Duodenal mucosa (tissue), 2 donors: ENCODE data around the gene SEPTIN6.

Experiments used
- H3K27ac ChIP-seq: one replicate; pipeline ENCODE4 v1.7.0; 2013; ENCODE audit warnings: low read depth, low read length
- H3K27me3 ChIP-seq, 2 donors: one replicate each; pipeline ENCODE4 v1.7.0; 2013; ENCODE audit warnings: low read length in 2 of 2, control low read depth in 1 of 2; ENCODE audit not compliant: insufficient read depth in 2 of 2, control insufficient read depth in 1 of 2
- H3K36me3 ChIP-seq, 2 donors: one replicate each; pipeline ENCODE4 v1.7.0; 2013; ENCODE audit warnings: low read length in 2 of 2, control low read depth in 1 of 2; ENCODE audit not compliant: insufficient read depth in 2 of 2, control insufficient read depth in 1 of 2
- H3K4me1 ChIP-seq, 2 donors: one replicate each; pipeline ENCODE4 v1.7.0; 2013; ENCODE audit warnings: low read length in 2 of 2, control low read depth in 1 of 2; ENCODE audit not compliant: insufficient read depth in 2 of 2, control insufficient read depth in 1 of 2
- H3K4me3 ChIP-seq, 2 donors: one replicate each; pipeline ENCODE4 v1.7.0; 2013; ENCODE audit warnings: low read length in 2 of 2, low read depth in 1 of 2
- H3K9ac ChIP-seq, 2 donors: one replicate each; pipeline ENCODE4 v1.7.0; 2013; ENCODE audit warnings: low read length in 2 of 2, low read depth in 1 of 2
- H3K9me3 ChIP-seq, 2 donors: one replicate each; pipeline ENCODE4 v1.7.0; 2013; ENCODE audit warnings: low read length in 2 of 2, control low read depth in 1 of 2; ENCODE audit not compliant: control insufficient read depth in 1 of 2

The SEPTIN6 gene

DNA sequence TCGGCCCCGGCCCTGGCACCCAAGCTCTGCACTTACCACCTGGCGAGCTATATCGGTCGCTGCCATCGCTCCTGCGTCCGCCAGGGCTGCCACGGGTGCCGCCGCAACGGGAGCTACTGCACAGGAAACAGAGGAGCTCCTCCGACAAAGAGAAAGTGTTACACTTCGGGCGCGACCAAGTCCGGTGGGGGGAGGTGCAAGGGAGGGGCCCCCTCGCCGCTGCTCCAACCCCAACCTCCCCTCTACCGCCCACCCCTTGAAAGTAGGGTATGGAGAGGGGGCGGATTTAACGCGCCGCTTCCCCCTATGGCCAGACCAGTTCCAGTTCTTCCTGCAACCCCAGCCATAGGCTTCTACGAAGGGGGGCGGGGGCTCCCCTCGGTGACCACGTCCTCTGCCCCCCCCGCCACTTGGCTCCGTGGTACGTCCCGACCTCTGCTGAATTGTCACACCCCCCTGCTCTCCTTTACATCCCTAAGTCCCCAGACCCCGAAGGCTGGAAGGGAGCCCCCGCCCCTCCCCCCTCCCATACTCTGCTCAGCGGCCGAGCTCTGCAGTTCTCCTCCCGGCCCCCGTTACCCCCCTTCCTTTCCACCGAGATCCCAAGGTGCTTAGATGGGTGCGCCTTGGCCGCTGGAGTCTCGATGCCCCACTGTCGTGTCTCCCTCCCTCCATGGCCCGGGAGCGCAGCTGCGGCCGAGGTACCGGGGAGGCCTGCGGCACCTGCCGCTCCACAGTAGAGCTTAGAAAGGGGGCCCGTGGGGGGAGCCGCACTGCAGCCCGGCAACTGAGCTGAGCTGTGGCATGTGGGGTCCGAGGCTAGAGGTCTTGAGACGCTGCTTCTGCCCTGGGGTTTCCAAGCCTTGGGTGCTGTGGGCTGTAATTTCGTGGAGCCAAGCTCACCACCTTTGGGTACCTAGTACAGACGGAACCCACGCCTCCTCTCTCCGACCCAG, at the start of gene SEPTIN6:
Gene SEPTIN6, minus strand, starts transcription at position 129 of the 956 bp plus-strand sequence. Its CDS starts 63 bp downstream, at position 66.
- no peaks in the 10 kb centered on the region for H3K27me3 ChIP-seq
- H3K4me3 ChIP-seq, result peak within 1 kb of the TSS; percentile 74 to 76
- no peaks in the 10 kb centered on the region for H3K36me3 ChIP-seq
- peak within 1 kb of the TSS; percentile 48 to 69 for H3K9ac ChIP-seq
- H3K9me3 ChIP-seq, result no peaks in the 10 kb centered on the region
- peaks cover 0 to 4% of the 10 kb centered on the region in 2 donors for H3K4me1 ChIP-seq
- H3K27ac ChIP-seq, result peak within 1 kb of the TSS; percentile 66

DNA sequence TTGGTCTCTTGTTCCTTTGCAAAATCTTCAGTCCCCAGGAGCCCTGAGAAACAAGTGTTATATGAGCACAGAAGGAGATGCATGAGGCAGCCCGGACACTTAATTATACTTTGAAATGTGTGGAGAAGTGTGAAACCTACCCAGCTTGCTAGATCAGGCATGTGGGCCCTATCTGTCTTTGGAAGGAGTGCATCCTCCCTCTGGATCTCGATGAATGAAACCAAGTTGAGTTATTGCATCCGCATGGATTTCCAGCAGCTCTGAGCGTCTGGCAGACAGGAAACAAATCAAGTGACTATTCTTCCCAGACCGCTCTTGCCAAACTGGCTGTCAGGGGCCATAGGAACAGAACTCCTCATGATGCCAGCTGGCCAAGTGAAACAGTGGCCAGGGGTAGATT, 45.8 kb upstream of the SEPTIN6 start:
- Histone ChIP-seq H3K9me3 (no peaks in the 10 kb centered on the region), H3K27me3 (no peaks in the 10 kb centered on the region), H3K27ac (no peak overlapping the region), H3K4me3 (no peak overlapping the region), H3K9ac (no peak overlapping the region), H3K36me3 (no peaks in the 10 kb centered on the region), H3K4me1 (no peaks in the 10 kb centered on the region)

DNA sequence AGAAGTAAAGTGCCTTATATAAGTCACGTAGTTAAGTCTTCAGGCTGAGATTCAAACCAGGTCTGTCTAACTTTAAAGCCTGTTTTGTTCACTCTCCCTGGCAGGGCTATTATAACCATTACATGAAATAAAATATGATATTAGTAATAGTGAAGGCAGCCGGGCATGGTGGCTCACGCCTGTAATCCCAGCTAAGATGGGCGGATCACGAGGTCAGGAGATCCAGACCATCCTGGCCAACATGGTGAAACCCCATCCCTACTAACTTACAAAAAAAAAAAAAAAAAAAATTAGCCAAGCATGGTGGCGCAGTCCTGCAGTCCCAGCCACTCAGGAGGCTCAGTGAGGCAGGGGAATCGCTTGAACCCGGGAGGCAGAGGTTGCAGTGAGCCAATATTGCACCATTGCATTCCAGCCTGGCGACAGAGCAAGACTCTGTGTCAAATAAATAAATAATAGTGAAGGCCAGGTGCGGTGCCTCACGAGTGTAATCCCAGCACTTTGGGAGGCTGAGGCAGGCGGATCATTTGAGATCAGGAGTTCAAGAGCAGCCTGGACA, 43.3 kb upstream of the SEPTIN6 start:
- Histone ChIP-seq H3K27me3 (no peaks in the 10 kb centered on the region), H3K9ac (no peak overlapping the region), H3K36me3 (no peaks in the 10 kb centered on the region), H3K9me3 (no peaks in the 10 kb centered on the region), H3K4me1 (no peaks in the 10 kb centered on the region), H3K27ac (no peak overlapping the region), H3K4me3 (no peak overlapping the region)

DNA sequence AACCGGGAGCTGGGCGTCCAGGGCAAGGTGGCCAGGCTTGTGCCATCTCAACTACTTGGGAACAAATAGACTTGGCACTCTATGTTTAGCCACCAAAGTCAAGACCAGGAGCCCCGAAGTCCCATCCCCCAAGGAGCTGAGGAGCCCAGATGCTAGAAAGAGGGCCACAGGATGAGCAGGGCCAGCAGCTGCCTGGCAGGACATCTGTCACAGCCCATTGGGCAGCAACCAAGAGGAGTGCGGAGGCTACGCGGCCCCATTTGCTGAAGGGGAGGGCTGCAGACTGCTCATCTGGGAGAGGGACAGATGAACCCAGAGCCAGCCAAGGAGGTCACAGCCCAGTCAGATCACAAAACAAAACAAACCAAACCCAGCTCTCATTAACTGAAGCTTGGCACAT, 42.5 kb upstream of the SEPTIN6 start:
- no peaks in the 10 kb centered on the region for H3K4me1 ChIP-seq
- no peaks in the 10 kb centered on the region for H3K36me3 ChIP-seq
- no peak overlapping the region for H3K27ac ChIP-seq
- H3K9ac ChIP-seq, result no peak overlapping the region
- H3K4me3 ChIP-seq, result no peak overlapping the region
- H3K27me3 ChIP-seq, result no peaks in the 10 kb centered on the region
- H3K9me3 ChIP-seq, result no peaks in the 10 kb centered on the region

DNA sequence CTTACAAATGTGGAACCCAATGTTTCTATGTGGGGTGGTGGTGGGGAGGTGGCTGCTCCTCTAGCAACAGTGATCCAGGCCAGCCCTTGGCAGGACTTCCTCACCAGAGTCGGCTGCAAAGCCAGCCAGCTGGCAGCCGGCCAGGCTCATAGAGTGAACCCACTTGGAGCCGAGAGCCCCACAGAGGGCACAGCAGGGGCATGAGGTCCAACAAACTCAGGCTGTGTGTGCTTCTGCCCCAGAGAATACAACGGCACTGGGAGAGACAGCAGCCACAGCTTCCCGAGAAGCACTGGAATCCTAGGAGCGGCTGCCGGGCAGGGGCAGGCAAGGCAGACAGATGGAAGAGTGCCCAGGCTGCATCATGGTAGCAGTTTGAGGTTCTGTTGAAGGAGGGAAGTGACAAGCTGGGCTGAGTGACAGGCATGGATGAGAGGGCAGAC, 42.0 kb upstream of the SEPTIN6 start:
- no peaks in the 10 kb centered on the region for H3K4me1 ChIP-seq
- H3K36me3 ChIP-seq, result no peaks in the 10 kb centered on the region
- H3K27ac ChIP-seq, result no peak overlapping the region
- no peak overlapping the region for H3K4me3 ChIP-seq
- no peak overlapping the region for H3K9ac ChIP-seq
- no peaks in the 10 kb centered on the region for H3K9me3 ChIP-seq
- H3K27me3 ChIP-seq, result no peaks in the 10 kb centered on the region

DNA sequence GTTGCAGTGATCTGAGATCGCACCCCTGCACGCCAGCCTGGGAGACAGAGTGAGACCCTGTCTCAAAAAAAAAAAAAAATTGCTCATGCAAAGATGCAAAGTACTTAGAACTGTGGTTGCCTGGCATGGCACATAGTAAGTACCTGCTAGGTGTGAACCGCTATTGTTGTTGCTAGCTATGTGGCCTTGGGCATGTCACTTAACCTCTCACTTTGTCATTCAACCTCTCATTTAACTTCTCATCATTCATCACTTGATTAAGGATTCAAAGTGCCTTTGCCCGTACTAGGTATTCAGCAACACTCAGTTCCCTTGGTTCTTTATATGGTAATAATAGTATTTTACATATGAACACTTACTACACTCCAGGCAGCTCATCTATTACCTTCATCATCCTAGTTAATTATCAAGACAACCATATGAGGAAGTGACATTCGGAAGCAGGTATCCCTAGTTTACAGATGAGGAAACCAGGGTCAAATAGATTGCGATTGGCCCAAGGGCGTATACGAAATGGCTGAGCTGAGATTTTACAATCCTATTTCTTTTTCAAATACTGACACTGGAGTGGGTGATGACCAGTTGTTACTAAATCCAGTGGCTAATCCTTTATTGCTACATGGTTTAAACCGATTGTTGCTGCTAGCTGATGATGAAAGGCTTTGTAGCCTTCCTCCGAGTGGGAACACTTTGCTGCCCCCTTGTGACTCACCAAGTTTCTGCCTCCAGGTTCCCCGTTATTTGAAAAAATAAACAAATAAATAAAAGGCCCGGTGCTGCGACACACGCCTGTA, 36.6 kb upstream of the SEPTIN6 start:
- H3K4me1 ChIP-seq, result no peaks in the 10 kb centered on the region
- H3K9ac ChIP-seq, result no peak overlapping the region
- H3K9me3 ChIP-seq, result no peaks in the 10 kb centered on the region
- no peak overlapping the region for H3K27ac ChIP-seq
- H3K4me3 ChIP-seq, result no peak overlapping the region
- no peaks in the 10 kb centered on the region for H3K36me3 ChIP-seq
- no peaks in the 10 kb centered on the region for H3K27me3 ChIP-seq

DNA sequence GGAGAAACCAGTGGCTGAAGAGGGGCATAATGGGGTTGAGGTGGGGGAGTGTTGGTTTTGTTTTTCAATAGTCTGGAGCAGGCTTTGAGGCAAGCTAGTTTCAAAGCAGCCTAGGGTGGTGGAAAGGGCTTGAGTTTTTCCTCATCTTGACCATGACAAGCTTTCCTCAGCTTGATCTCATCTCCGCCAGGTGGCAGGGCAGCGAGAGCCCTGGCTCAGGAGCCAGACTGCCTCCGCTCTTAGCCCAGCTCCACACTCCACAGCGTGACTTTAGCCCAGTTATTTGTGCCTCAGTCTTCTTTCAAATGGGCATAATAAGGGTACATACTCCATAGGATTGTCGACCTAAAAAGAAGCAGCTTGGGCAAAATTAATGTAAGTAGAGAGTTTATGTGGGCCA, 35.5 kb upstream of the SEPTIN6 start:
- H3K27me3 ChIP-seq, result no peaks in the 10 kb centered on the region
- H3K9ac ChIP-seq, result no peak overlapping the region
- no peak overlapping the region for H3K4me3 ChIP-seq
- no peaks in the 10 kb centered on the region for H3K36me3 ChIP-seq
- H3K4me1 ChIP-seq, result no peaks in the 10 kb centered on the region
- H3K9me3 ChIP-seq, result no peaks in the 10 kb centered on the region
- no peak overlapping the region for H3K27ac ChIP-seq

DNA sequence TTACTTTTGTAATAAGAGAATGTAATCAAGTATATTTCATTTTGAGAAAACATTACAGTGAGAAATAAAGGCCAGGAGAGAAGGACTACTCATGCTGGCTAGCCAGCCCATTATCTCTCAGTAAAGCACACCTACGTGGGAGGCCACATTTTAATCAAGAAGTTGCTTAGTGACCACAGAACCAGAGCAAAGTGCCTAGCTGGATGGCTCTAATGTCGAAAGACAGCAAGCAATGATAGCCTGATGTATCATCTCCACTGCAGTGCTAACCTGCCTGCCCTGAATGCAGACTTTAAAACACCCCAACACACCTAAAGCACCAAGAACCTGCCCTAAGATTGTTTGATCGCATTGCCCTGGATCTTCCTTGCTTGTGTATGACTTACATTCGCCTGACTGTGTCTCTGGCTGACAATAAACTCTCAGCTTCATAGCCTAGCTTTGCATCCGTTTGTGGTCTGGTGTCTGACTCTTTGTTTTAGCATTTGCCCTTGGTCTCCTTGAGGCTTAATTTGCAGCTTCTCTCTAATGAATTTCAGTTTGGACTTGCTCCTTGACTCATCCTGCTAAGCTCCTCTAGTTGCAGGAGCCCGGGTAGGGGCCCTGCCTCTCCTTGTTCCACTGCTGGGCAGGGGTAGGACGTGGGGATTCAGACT, 34.1 kb upstream of the SEPTIN6 start:
- Histone ChIP-seq H3K4me1 (no peaks in the 10 kb centered on the region), H3K27me3 (no peaks in the 10 kb centered on the region), H3K27ac (no peak overlapping the region), H3K9ac (no peak overlapping the region), H3K9me3 (no peaks in the 10 kb centered on the region), H3K4me3 (no peak overlapping the region), H3K36me3 (no peaks in the 10 kb centered on the region)

DNA sequence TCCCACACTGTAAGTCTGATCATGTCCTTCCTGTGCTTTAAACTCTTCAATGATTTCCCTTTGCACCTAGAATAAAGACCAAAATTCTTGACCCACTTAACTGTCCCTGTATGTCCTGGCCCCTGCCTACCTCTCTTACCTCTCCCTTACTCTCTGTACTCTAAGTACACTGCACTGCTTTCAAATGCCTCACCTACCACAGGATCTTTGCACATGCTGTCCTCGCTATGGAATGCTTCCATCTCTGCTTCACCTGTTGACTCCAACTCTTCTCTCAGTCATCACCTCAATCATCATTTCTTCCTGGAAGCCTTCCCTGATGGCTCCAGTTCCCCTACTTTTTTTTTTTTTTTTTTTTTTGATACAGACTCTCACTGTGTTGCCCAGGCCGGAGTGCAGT, 29.0 kb upstream of the SEPTIN6 start:
- H3K36me3 ChIP-seq, result no peaks in the 10 kb centered on the region
- H3K9ac ChIP-seq, result no peak overlapping the region
- no peak overlapping the region for H3K27ac ChIP-seq
- H3K4me1 ChIP-seq, result no peaks in the 10 kb centered on the region
- H3K27me3 ChIP-seq, result no peaks in the 10 kb centered on the region
- no peak overlapping the region for H3K4me3 ChIP-seq
- no peaks in the 10 kb centered on the region for H3K9me3 ChIP-seq
